GM12878 (cell line): ENCODE measurements around the gene SH2D7. TPM values are rescaled to one million over a fixed set of nuclear protein-coding genes. Genes with fewer than 3 reads are reported as not detected.

ENCODE experiments used
- ATAC-seq: fragments of 200-7000 bp; cut with Tn5 transposase; 3 replicates; pipeline ENCODE4 v1.9.1; 2020; ENCODE audit warnings: mild to moderate bottlenecking, moderate library complexity
- BruUV-seq: library from RNA; stranded (reverse); fragments of 400-500 nt; replicated peaks from 2 replicates; lab custom pipeline; 2021; lab: Mats Ljungman, UMichigan
- CTCF ChIA-PET: fragments of 300-600 bp; sonication (Branson Sonifier 250); formaldehyde crosslinking; extraction: SDS; loops from one replicate; lab custom pipeline; 2021; ENCODE audit warnings: inconsistent platforms; lab: Yijun Ruan, JAX
- POLR2A ChIA-PET: fragments of 350-600 bp; formaldehyde crosslinking; extraction: SDS; loops from one replicate; lab custom pipeline; 2021; ENCODE audit warnings: inconsistent platforms; lab: Charles Lee
- RAD21 ChIA-PET: fragments of 300-600 bp; sonication (Branson Sonifier 250); formaldehyde crosslinking; loops from one replicate; lab custom pipeline; 2023; ENCODE audit warnings: antibody characterized with exemption; ENCODE audit not compliant: unreplicated experiment; lab: Charles Lee
- SMC1A ChIA-PET: fragments of 300-600 bp; sonication (Branson Sonifier 250); formaldehyde crosslinking; loops from one replicate; lab custom pipeline; 2023; ENCODE audit not compliant: unreplicated experiment, uncharacterized antibody; lab: Charles Lee
- DNase-seq: peaks from one replicate; pipeline ENCODE4 v3.0.0-alpha.2; 2011; ENCODE audit warnings: low read depth, low spot score
- FAIRE-seq: peaks from 3 replicates; lab custom pipeline; 2011; peaks lifted over from hg19 to GRCh38; lab: Jason Lieb, UNC
- H2AFZ ChIP-seq: 2 replicates; pipeline ENCODE4 v1.6.0; 2011; ENCODE audit warnings: low read depth, low read length, control low read depth; ENCODE audit not compliant: control insufficient read depth
- H3K27ac ChIP-seq: 2 replicates; pipeline ENCODE4 v1.5.1; 2011; ENCODE audit warnings: control low read depth; ENCODE audit not compliant: control insufficient read depth, insufficient read depth
- H3K27me3 ChIP-seq, 2 experiments: replicated peaks in 1 of 2; 2 replicates each; pipeline versions ENCODE4 v1.6.0 to v1.6.1; 2011; ENCODE audit warnings: low read length in 1 of 2; ENCODE audit not compliant: control insufficient read depth in 2 of 2, insufficient read depth in 2 of 2
- H3K36me3 ChIP-seq, 2 experiments: 2 replicates each; pipeline ENCODE4 v1.5.1; 2011; ENCODE audit warnings: low read length in 1 of 2; ENCODE audit not compliant: control insufficient read depth in 2 of 2, insufficient read depth in 2 of 2
- H3K4me1 ChIP-seq: 2 replicates; pipeline ENCODE4 v1.6.1; 2011; ENCODE audit warnings: mild to moderate bottlenecking, low read length, moderate library complexity, mixed read lengths; ENCODE audit not compliant: control insufficient read depth, insufficient read depth
- H3K4me2 ChIP-seq: 2 replicates; pipeline ENCODE4 v1.6.0; 2011; ENCODE audit warnings: control low read depth; ENCODE audit not compliant: control insufficient read depth, insufficient read depth
- H3K4me3 ChIP-seq: fragments of 200-600 bp; sonication (generic); 2 replicates; pipeline ENCODE4 v1.5.1; 2016
- H3K79me2 ChIP-seq: 2 replicates; pipeline ENCODE4 v1.6.0; 2011; ENCODE audit warnings: low read length; ENCODE audit not compliant: control insufficient read depth, insufficient read depth
- H3K9ac ChIP-seq: 2 replicates; pipeline ENCODE4 v1.8.0; 2011; ENCODE audit warnings: low read length, control low read depth, mixed read lengths; ENCODE audit not compliant: control insufficient read depth, insufficient read depth
- H3K9me3 ChIP-seq: replicated peaks from 3 replicates; pipeline ENCODE4 v1.5.1; 2011; ENCODE audit warnings: mild to moderate bottlenecking, low read length; ENCODE audit not compliant: control insufficient read depth, insufficient read depth
- H4K20me1 ChIP-seq: 2 replicates; pipeline ENCODE4 v1.6.0; 2011; ENCODE audit not compliant: control insufficient read depth, insufficient read depth
- CEBPB ChIP-seq, 2 experiments: fragments of 150-350 bp in 1 of 2; IDR thresholded peaks; 2 replicates each; pipeline ENCODE4 v1.6.1; 2012 to 2014; ENCODE audit warnings: low read depth in 2 of 2, low read length in 2 of 2, borderline replicate concordance in 1 of 2, inconsistent platforms in 1 of 2
- EED ChIP-seq: sonication (generic); IDR thresholded peaks from 2 replicates; pipeline ENCODE4 v1.6.1; 2016; ENCODE audit warnings: antibody characterized with exemption, low read depth
- WGBS: methylation state at CpG from one replicate; pipeline ENCODE4 v1.1.6; 2016; ENCODE audit warnings: low lambda C conversion rate; ENCODE audit not compliant: insufficient replicate concordance, insufficient coverage; ENCODE audit errors: missing lambda C conversion rate; 5-methylcytosine and 5-hydroxymethylcytosine counted together
- in situ Hi-C: fragments of 300-500 bp; cut with MboI; formaldehyde crosslinking; loops from 9 replicates; pipeline ENCODE4 v1.14.3; 2018; ENCODE audit warnings: mixed read lengths
- intact Hi-C: fragments of 100-400 bp; cut with micrococcal nuclease; formaldehyde crosslinking; loops from one replicate; pipeline ENCODE4 v1.14.2; 2022; ENCODE audit not compliant: unreplicated experiment
- polyA plus RNA-seq, 11 experiments: library from polyadenylated mRNA; depleted of rRNA in 4 of 11; unstranded in 6 of 11; stranded (reverse) in 5 of 11; fragments of >200 nt; fragmentation: Nextera tagmentation in 4 of 11; fragmentation: Illumina TruSeq in 1 of 11; extraction: Ambion mirVana in 4 of 11; extraction: Trizol in 1 of 11; gene quantifications; 1 replicate in 1 of 11; 2 replicates in 10 of 11; pipeline versions ENCODE4 v1.2.1 to v1.2.3, GENCODE V29; 2011 to 2016; ENCODE audit warnings: inconsistent platforms in 2 of 11, missing spikeins in 2 of 11, low read depth in 1 of 11
- total RNA-seq, 4 experiments: library from RNA; depleted of rRNA in 3 of 4; stranded (reverse); fragments of >200 nt in 3 of 4; fragmentation: Illumina TruSeq in 1 of 4; extraction: Trizol in 1 of 4; gene quantifications; 2 replicates each; pipeline versions ENCODE4 v1.2.1 to v1.2.3, GENCODE V29; 2013 to 2021

SH2D7 gene
- total and polyA plus RNA-seq, 10 of the 15 experiments (the other 5 are each of a cell fraction or from before 2014, with no cell fraction given), result 0.04 to 0.06 TPM; not detected in 8

GRCh38 chr15:78130466-78131294, 38.3 kb downstream of the SH2D7 start:
- in situ Hi-C loops, result no loop called here
- peak; percentile 59 for ATAC-seq
- WGBS, result 35% methylated on average over 44 of the region's 51 CpGs

More at GRCh38 chr15:78130466-78131294, 38.3 kb downstream of the SH2D7 start:
- no peaks in the 10 kb centered on the region for H3K27me3 ChIP-seq
- FAIRE-seq (no peak), DNase-seq (no peak)
- intact Hi-C loops, result loop anchor here (1.0 to 2.0 kb wide), 3 partner anchors 18 to 111 kb away; partner anchors contain the start of gene IDH3A
- peak overlapping the region; percentile 89; the same call in 1 of the 2 replicates for H3K4me2 ChIP-seq
- peaks cover 5% of the 10 kb centered on the region for H3K4me1 ChIP-seq
- SMC1A ChIA-PET, result interaction anchor here (0.8 to 4.4 kb wide), 11 partner anchors 9 to 112 kb away, joined by 3 to 57 read pairs (median 10); no protein-coding TSS in a partner anchor
- no peak overlapping the region for H3K27ac ChIP-seq
- H3K79me2 ChIP-seq, result no peaks in the 10 kb centered on the region
- peak overlapping the region; percentile 46 for H2AFZ ChIP-seq
- POLR2A ChIA-PET, result interaction anchor here (0.6 to 1.0 kb wide), 4 partner anchors 9 to 25 kb away, joined by 3 to 5 read pairs (median 4); no protein-coding TSS in a partner anchor
- peak overlapping the region; percentile 88; the same call in 1 of the 2 replicates for H3K4me3 ChIP-seq
- no peak overlapping the region for H3K9ac ChIP-seq
- no peaks in the 10 kb centered on the region for H3K9me3 ChIP-seq
- CTCF ChIA-PET, result interaction anchor here (0.8 to 7.0 kb wide), 22 partner anchors 9 to 222 kb away, joined by 3 to 200 read pairs (median 6); partner anchors contain the start of genes DNAJA4 and IDH3A
- H3K36me3 ChIP-seq, result no peaks in the 10 kb centered on the region
- no peaks in the 10 kb centered on the region for H4K20me1 ChIP-seq
- RAD21 ChIA-PET, result interaction anchor here (0.5 to 9.5 kb wide), 17 partner anchors 8 to 571 kb away, joined by 3 to 147 read pairs (median 5); partner anchors contain the start of gene IDH3A
- BruUV-seq, result no TSS peak
- no peak for TF ChIP-seq EED
- TF ChIP-seq CEBPB (IDR thresholded peaks at IDR 0.05; ENCODE audit: borderline replicate concordance in 1 of 2, low read depth in 2 of 2, low read length in 2 of 2), result no peak
- TF ChIP-seq, all 136 proteins: peak for 0
